ENCODE measurements around the gene CCDC187. TPM values are rescaled to one million over a fixed set of nuclear protein-coding genes. Genes with fewer than 3 reads are reported as not detected.

Gene CCDC187
- total RNA-seq, 2 donors from 2014 or later, result 0.02 TPM; not detected in 1

- no peak overlapping the region for H3K27ac Mint-ChIP-seq
- ATAC-seq (no peak), DNase-seq (ENCODE audit: low spot score in 2 of 2) (no peak)
These were observed 52.4 kb downstream of the CCDC187 start for GRCh38 chr9:136251264-136252115.

GRCh38 chr9:136250676-136251075 is 53.2 kb downstream of the CCDC187 start:
- no peak overlapping the region for H3K27ac Mint-ChIP-seq
- no peaks in the 10 kb centered on the region for H3K9me3 Mint-ChIP-seq
- ATAC-seq (no peak), DNase-seq (ENCODE audit: low spot score in 2 of 2) (no peak)
- no peaks in the 10 kb centered on the region for H3K36me3 Mint-ChIP-seq

More at GRCh38 chr9:136251264-136252115, 52.4 kb downstream of the CCDC187 start:
- Mint-ChIP-seq H3K36me3 (no peaks in the 10 kb centered on the region), H3K9me3 (no peaks in the 10 kb centered on the region)

- DNase-seq (ENCODE audit: low spot score in 2 of 2) (no peak), ATAC-seq (no peak)
- H3K36me3 Mint-ChIP-seq, result peaks cover 1 to 2% of the 10 kb centered on the region in 2 donors
- H3K9me3 Mint-ChIP-seq, result no peaks in the 10 kb centered on the region
- H3K27ac Mint-ChIP-seq, result no peak overlapping the region
These were observed 53.9 kb downstream of the CCDC187 start for GRCh38 chr9:136249877-136250559.

GRCh38 chr9:136248951-136249876 is 54.7 kb downstream of the CCDC187 start:
- no peaks in the 10 kb centered on the region for H3K9me3 Mint-ChIP-seq
- DNase-seq (ENCODE audit: low spot score in 2 of 2) (no peak), ATAC-seq (no peak)
- no peak overlapping the region for H3K27ac Mint-ChIP-seq
- peaks cover 7 to 9% of the 10 kb centered on the region in 2 donors for H3K36me3 Mint-ChIP-seq

- H3K9me3 Mint-ChIP-seq, result no peaks in the 10 kb centered on the region
- ATAC-seq, result no peak
- H3K36me3 Mint-ChIP-seq, result peaks cover 7 to 9% of the 10 kb centered on the region in 2 donors
- no peak for DNase-seq (ENCODE audit: low spot score in 2 of 2)
- peak overlapping the region in 1 of 2 donors; percentile 33 for H3K27ac Mint-ChIP-seq
These were observed 55.8 kb downstream of the CCDC187 start for GRCh38 chr9:136247947-136248637.

GRCh38 chr9:136247551-136247916 is 56.4 kb downstream of the CCDC187 start:
- ATAC-seq, result no peak
- DNase-seq (ENCODE audit: low spot score in 2 of 2), result no peak
- Mint-ChIP-seq H3K27ac (no peak overlapping the region), H3K36me3 (peaks cover 7 to 9% of the 10 kb centered on the region in 2 donors), H3K9me3 (no peaks in the 10 kb centered on the region)

GRCh38 chr9:136246849-136247550 is 56.9 kb downstream of the CCDC187 start:
- H3K27ac Mint-ChIP-seq, result no peak overlapping the region
- no peak for ATAC-seq

GRCh38 chr9:136245219-136246150 is 58.4 kb downstream of the CCDC187 start, which contains the start of gene QSOX2:
QSOX2 (minus strand) TSS chr9:136245812; CDS start chr9:136245803, 9 bp downstream.
- no peaks in the 10 kb centered on the region for H3K9me3 Mint-ChIP-seq
- DNase-seq (ENCODE audit: low spot score in 2 of 2), result peak; percentile 81 to 88
- ATAC-seq, result peak; percentile 63 to 70
- peak within 1 kb of the TSS; percentile 95 for H3K27ac Mint-ChIP-seq
- H3K36me3 Mint-ChIP-seq, result peaks cover 7 to 9% of the 10 kb centered on the region in 2 donors

More at GRCh38 chr9:136246849-136247550, 56.9 kb downstream of the CCDC187 start:
- Mint-ChIP-seq H3K9me3 (no peaks in the 10 kb centered on the region), H3K36me3 (peaks cover 7 to 9% of the 10 kb centered on the region in 2 donors)
- DNase-seq (ENCODE audit: low spot score in 2 of 2), result no peak

- Mint-ChIP-seq H3K36me3 (peaks cover 7 to 9% of the 10 kb centered on the region in 2 donors), H3K9me3 (no peaks in the 10 kb centered on the region), H3K27ac (peak overlapping the region; percentile 95)
- DNase-seq (ENCODE audit: low spot score in 2 of 2) (no peak), ATAC-seq (peak in 1 of 2 donors; percentile 2)
These were observed 59.0 kb downstream of the CCDC187 start for GRCh38 chr9:136244969-136245218.

GRCh38 chr9:136244122-136244968 is 59.5 kb downstream of the CCDC187 start:
- peak; percentile 63 to 70 for DNase-seq (ENCODE audit: low spot score in 2 of 2)
- peak overlapping the region; percentile 95 for H3K27ac Mint-ChIP-seq

GRCh38 chr9:136243631-136244030 is 60.3 kb downstream of the CCDC187 start:
- no peaks in the 10 kb centered on the region for H3K9me3 Mint-ChIP-seq
- peak in 1 of 2 donors; percentile 54 for ATAC-seq
- peaks cover 7 to 9% of the 10 kb centered on the region in 2 donors for H3K36me3 Mint-ChIP-seq
- DNase-seq (ENCODE audit: low spot score in 2 of 2), result no peak
- peak overlapping the region; percentile 95 for H3K27ac Mint-ChIP-seq

More at GRCh38 chr9:136244122-136244968, 59.5 kb downstream of the CCDC187 start:
- Mint-ChIP-seq H3K9me3 (no peaks in the 10 kb centered on the region), H3K36me3 (peaks cover 7 to 9% of the 10 kb centered on the region in 2 donors)
- ATAC-seq, result peak; percentile 77 to 81

GRCh38 chr9:136242918-136243525 is 60.9 kb downstream of the CCDC187 start:
- ATAC-seq, result no peak
- peak overlapping the region; percentile 95 for H3K27ac Mint-ChIP-seq

GRCh38 chr9:136242248-136242647 is 61.6 kb downstream of the CCDC187 start:
- Mint-ChIP-seq H3K36me3 (peaks cover 7 to 9% of the 10 kb centered on the region in 2 donors), H3K9me3 (no peaks in the 10 kb centered on the region), H3K27ac (no peak overlapping the region)
- no peak for ATAC-seq
- DNase-seq (ENCODE audit: low spot score in 2 of 2), result no peak

More at GRCh38 chr9:136242918-136243525, 60.9 kb downstream of the CCDC187 start:
- H3K9me3 Mint-ChIP-seq, result no peaks in the 10 kb centered on the region
- peaks cover 7 to 9% of the 10 kb centered on the region in 2 donors for H3K36me3 Mint-ChIP-seq
- no peak for DNase-seq (ENCODE audit: low spot score in 2 of 2)

Measured in activated naive CD4-positive, alpha-beta T cell treated with anti-CD3 and anti-CD28 coated beads, Interleukin-2, amount 50 U/mL, for 72 hours (primary cell).